ENCODE results near the gene NPAS3.

DNA sequence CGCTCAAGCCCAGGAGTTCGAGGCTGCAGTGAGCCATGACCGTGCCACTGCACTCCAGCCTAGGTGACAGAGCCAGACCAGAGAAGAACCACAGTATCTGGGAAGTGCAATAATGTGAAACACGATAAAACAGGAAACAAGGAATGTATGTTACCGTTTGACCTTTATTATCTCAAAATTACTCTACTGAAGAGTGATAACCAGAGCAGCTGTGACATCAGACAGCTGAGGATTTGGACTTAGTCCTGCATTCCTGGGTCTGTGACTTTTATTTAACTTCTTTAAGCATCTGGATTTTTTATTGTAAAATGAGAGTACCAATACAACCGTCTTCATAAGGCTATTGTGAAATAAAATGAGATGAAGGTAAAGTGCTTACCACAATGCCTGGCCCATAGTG is 806.5 kb downstream of the NPAS3 start:
- TF ChIP-seq CTCF (IDR thresholded peaks at IDR 0.05; ENCODE audit: low read depth, low read length) (no peak), EZH2phosphoT487 (IDR thresholded peaks at IDR 0.05; ENCODE audit: low read depth) (no peak)

Measured in OCI-LY3 (cell line).